GM12878 (cell line): ENCODE measurements around the gene PAPOLA. TPM values are rescaled to one million over a fixed set of nuclear protein-coding genes. Genes with fewer than 3 reads are reported as not detected.

Experiments
- ATAC-seq: fragments of 200-7000 bp; cut with Tn5 transposase; 3 replicates; pipeline ENCODE4 v1.9.1; 2020; ENCODE audit warnings: mild to moderate bottlenecking, moderate library complexity
- BruUV-seq: library from RNA; stranded (reverse); fragments of 400-500 nt; replicated peaks from 2 replicates; lab custom pipeline; 2021; lab: Mats Ljungman, UMichigan
- CTCF ChIA-PET: fragments of 300-600 bp; sonication (Branson Sonifier 250); formaldehyde crosslinking; extraction: SDS; loops from one replicate; lab custom pipeline; 2021; ENCODE audit warnings: inconsistent platforms; lab: Yijun Ruan, JAX
- POLR2A ChIA-PET: fragments of 350-600 bp; formaldehyde crosslinking; extraction: SDS; loops from one replicate; lab custom pipeline; 2021; ENCODE audit warnings: inconsistent platforms; lab: Charles Lee
- RAD21 ChIA-PET: fragments of 300-600 bp; sonication (Branson Sonifier 250); formaldehyde crosslinking; loops from one replicate; lab custom pipeline; 2023; ENCODE audit warnings: antibody characterized with exemption; ENCODE audit not compliant: unreplicated experiment; lab: Charles Lee
- SMC1A ChIA-PET: fragments of 300-600 bp; sonication (Branson Sonifier 250); formaldehyde crosslinking; loops from one replicate; lab custom pipeline; 2023; ENCODE audit not compliant: unreplicated experiment, uncharacterized antibody; lab: Charles Lee
- DNase-seq: peaks from one replicate; pipeline ENCODE4 v3.0.0-alpha.2; 2011; ENCODE audit warnings: low read depth, low spot score
- FAIRE-seq: peaks from 3 replicates; lab custom pipeline; 2011; peaks lifted over from hg19 to GRCh38; lab: Jason Lieb, UNC
- H2AFZ ChIP-seq: 2 replicates; pipeline ENCODE4 v1.6.0; 2011; ENCODE audit warnings: low read depth, low read length, control low read depth; ENCODE audit not compliant: control insufficient read depth
- H3K27ac ChIP-seq: 2 replicates; pipeline ENCODE4 v1.5.1; 2011; ENCODE audit warnings: control low read depth; ENCODE audit not compliant: control insufficient read depth, insufficient read depth
- H3K27me3 ChIP-seq, 2 experiments: replicated peaks in 1 of 2; 2 replicates each; pipeline versions ENCODE4 v1.6.0 to v1.6.1; 2011; ENCODE audit warnings: low read length in 1 of 2; ENCODE audit not compliant: control insufficient read depth in 2 of 2, insufficient read depth in 2 of 2
- H3K36me3 ChIP-seq, 2 experiments: 2 replicates each; pipeline ENCODE4 v1.5.1; 2011; ENCODE audit warnings: low read length in 1 of 2; ENCODE audit not compliant: control insufficient read depth in 2 of 2, insufficient read depth in 2 of 2
- H3K4me1 ChIP-seq: 2 replicates; pipeline ENCODE4 v1.6.1; 2011; ENCODE audit warnings: mild to moderate bottlenecking, low read length, moderate library complexity, mixed read lengths; ENCODE audit not compliant: control insufficient read depth, insufficient read depth
- H3K4me2 ChIP-seq: 2 replicates; pipeline ENCODE4 v1.6.0; 2011; ENCODE audit warnings: control low read depth; ENCODE audit not compliant: control insufficient read depth, insufficient read depth
- H3K4me3 ChIP-seq: fragments of 200-600 bp; sonication (generic); 2 replicates; pipeline ENCODE4 v1.5.1; 2016
- H3K79me2 ChIP-seq: 2 replicates; pipeline ENCODE4 v1.6.0; 2011; ENCODE audit warnings: low read length; ENCODE audit not compliant: control insufficient read depth, insufficient read depth
- H3K9ac ChIP-seq: 2 replicates; pipeline ENCODE4 v1.8.0; 2011; ENCODE audit warnings: low read length, control low read depth, mixed read lengths; ENCODE audit not compliant: control insufficient read depth, insufficient read depth
- H3K9me3 ChIP-seq: replicated peaks from 3 replicates; pipeline ENCODE4 v1.5.1; 2011; ENCODE audit warnings: mild to moderate bottlenecking, low read length; ENCODE audit not compliant: control insufficient read depth, insufficient read depth
- H4K20me1 ChIP-seq: 2 replicates; pipeline ENCODE4 v1.6.0; 2011; ENCODE audit not compliant: control insufficient read depth, insufficient read depth
- BHLHE40 ChIP-seq, 2 experiments: fragments of 450-650 bp in 1 of 2; IDR thresholded peaks; 2 replicates each; pipeline ENCODE4 v1.6.1; 2011 to 2017; ENCODE audit warnings: low read depth in 2 of 2, borderline replicate concordance in 1 of 2, improper control_type of control experiment in 1 of 2, low read length in 1 of 2, mild to moderate bottlenecking in 1 of 2
- CTCF ChIP-seq, 3 experiments: IDR thresholded peaks in 2 of 3; conservative IDR thresholded peaks in 1 of 3; 2 replicates each; pipeline ENCODE4 v1.5.1; 2011; ENCODE audit warnings: low read depth in 3 of 3, low read length in 3 of 3, mild to moderate bottlenecking in 3 of 3, control low read depth in 2 of 3, moderate library complexity in 2 of 3, inconsistent platforms in 1 of 3, mixed read lengths in 1 of 3; ENCODE audit not compliant: control insufficient read depth in 2 of 3, insufficient read depth in 1 of 3; ENCODE audit errors: extremely low read depth in 1 of 3
- EGR1 ChIP-seq, 2 experiments: IDR thresholded peaks; 1 replicate in 1 of 2; 2 replicates in 1 of 2; pipeline ENCODE4 v1.6.1; 2011 to 2012; ENCODE audit warnings: low read depth in 2 of 2, low read length in 2 of 2, borderline replicate concordance in 1 of 2, mild to moderate bottlenecking in 1 of 2, moderate library complexity in 1 of 2
- GABPA ChIP-seq: IDR thresholded peaks from 2 replicates; pipeline ENCODE4 v1.6.1; 2014; ENCODE audit warnings: antibody characterized with exemption, low read depth, mild to moderate bottlenecking, inconsistent platforms
- PAX8 ChIP-seq: fragments of 450-650 bp; IDR thresholded peaks from 2 replicates; pipeline ENCODE4 v1.6.1; 2017; ENCODE audit warnings: mild to moderate bottlenecking, moderate library complexity
- RCOR1 ChIP-seq: conservative IDR thresholded peaks from 2 replicates; pipeline ENCODE4 v1.6.1; 2012; ENCODE audit warnings: low read depth, low read length, improper control_type of control experiment
- TARDBP ChIP-seq: IDR thresholded peaks from 2 replicates; pipeline ENCODE4 v1.6.1; 2016; ENCODE audit warnings: borderline replicate concordance
- TCF12 ChIP-seq: IDR thresholded peaks from 2 replicates; pipeline ENCODE4 v1.6.1; 2011; ENCODE audit warnings: low read depth, mild to moderate bottlenecking, low read length
- WGBS: methylation state at CpG from one replicate; pipeline ENCODE4 v1.1.6; 2016; ENCODE audit warnings: low lambda C conversion rate; ENCODE audit not compliant: insufficient replicate concordance, insufficient coverage; ENCODE audit errors: missing lambda C conversion rate; 5-methylcytosine and 5-hydroxymethylcytosine counted together
- in situ Hi-C: fragments of 300-500 bp; cut with MboI; formaldehyde crosslinking; loops from 9 replicates; pipeline ENCODE4 v1.14.3; 2018; ENCODE audit warnings: mixed read lengths
- intact Hi-C: fragments of 100-400 bp; cut with micrococcal nuclease; formaldehyde crosslinking; loops from one replicate; pipeline ENCODE4 v1.14.2; 2022; ENCODE audit not compliant: unreplicated experiment
- polyA plus RNA-seq, 11 experiments: library from polyadenylated mRNA; depleted of rRNA in 4 of 11; unstranded in 6 of 11; stranded (reverse) in 5 of 11; fragments of >200 nt; fragmentation: Nextera tagmentation in 4 of 11; fragmentation: Illumina TruSeq in 1 of 11; extraction: Ambion mirVana in 4 of 11; extraction: Trizol in 1 of 11; gene quantifications; 1 replicate in 1 of 11; 2 replicates in 10 of 11; pipeline versions ENCODE4 v1.2.1 to v1.2.3, GENCODE V29; 2011 to 2016; ENCODE audit warnings: inconsistent platforms in 2 of 11, missing spikeins in 2 of 11, low read depth in 1 of 11
- total RNA-seq, 4 experiments: library from RNA; depleted of rRNA in 3 of 4; stranded (reverse); fragments of >200 nt in 3 of 4; fragmentation: Illumina TruSeq in 1 of 4; extraction: Trizol in 1 of 4; gene quantifications; 2 replicates each; pipeline versions ENCODE4 v1.2.1 to v1.2.3, GENCODE V29; 2013 to 2021

Gene PAPOLA
- total and polyA plus RNA-seq, 10 of the 15 experiments (the other 5 are each of a cell fraction or from before 2014, with no cell fraction given): 46.0 to 185 (median 114) TPM

- no peak overlapping the region for H3K27ac ChIP-seq
- POLR2A ChIA-PET: no interaction called here
Observed at GRCh38 chr14:96538990-96539317, 36.8 kb downstream of the PAPOLA start.

More at GRCh38 chr14:96538990-96539317, 36.8 kb downstream of the PAPOLA start:
- H3K27me3 ChIP-seq: no peaks in the 10 kb centered on the region
- H3K4me1 ChIP-seq: no peaks in the 10 kb centered on the region
- in situ Hi-C loops (no loop called here), intact Hi-C loops (no loop called here)
- ChIA-PET RAD21 (no interaction called here), SMC1A (interaction anchor here (0.7 kb wide), 1 partner anchor 26 kb away, joined by 3 read pairs; no protein-coding TSS in a partner anchor), CTCF (no interaction called here)
- H3K79me2 ChIP-seq: no peaks in the 10 kb centered on the region
- BruUV-seq: no TSS peak
- TF ChIP-seq TCF12 (no peak), BHLHE40 (IDR thresholded peaks at IDR 0.05; ENCODE audit: borderline replicate concordance in 1 of 2, low read depth in 2 of 2, low read length in 1 of 2) (no peak), CTCF (IDR thresholded peaks at IDR 0.05 in 2 of 3, conservative IDR thresholded peaks at IDR 0.05 in 1 of 3; ENCODE audit: control insufficient read depth in 2 of 3, extremely low read depth in 1 of 3, insufficient read depth in 1 of 3, low read depth in 3 of 3, low read length in 3 of 3) (no peak), TARDBP (no peak), EGR1 (IDR thresholded peaks at IDR 0.05; ENCODE audit: borderline replicate concordance in 1 of 2, low read depth in 2 of 2, low read length in 2 of 2) (no peak), PAX8 (no peak), RCOR1 (no peak), GABPA (no peak)
- H2AFZ ChIP-seq: no peak overlapping the region
- no peaks in the 10 kb centered on the region for H3K9me3 ChIP-seq
- H3K4me3 ChIP-seq: no peak overlapping the region
- peaks cover 1 to 10% of the 10 kb centered on the region in 2 experiments for H3K36me3 ChIP-seq
- DNase-seq (no peak), ATAC-seq (no peak), FAIRE-seq (no peak)
- no peak overlapping the region for H3K4me2 ChIP-seq
- no peaks in the 10 kb centered on the region for H4K20me1 ChIP-seq
- H3K9ac ChIP-seq: no peak overlapping the region
- 96% methylated on average over 1 of the region's 1 CpG for WGBS
